ENCODE data around the gene FBXL16. TPM values are rescaled to one million over a fixed set of nuclear protein-coding genes. Genes with fewer than 3 reads are reported as not detected.

Gene FBXL16
- total and polyA plus RNA-seq, 2 of the 13 experiments (the other 11 are each of a cell fraction or from before 2014, with no cell fraction given): 0.22 to 2.0 TPM

GRCh38 chr16:689175-689897 is 16.3 kb downstream of the FBXL16 start:
- Histone ChIP-seq H3K27me3 (ENCODE audit: control insufficient read depth in 1 of 2, insufficient read depth in 2 of 2, low read length in 2 of 2) (peaks cover 3 to 13% of the 10 kb centered on the region in 2 experiments; a peak in 3 of 5 replicates), H3K9me3 (ENCODE audit: low read length) (no peaks in the 10 kb centered on the region), H3K9ac (ENCODE audit: insufficient read depth, low read depth, low read length) (peak overlapping the region; percentile 94), H2AFZ (ENCODE audit: low read length) (no peak overlapping the region), H4K20me1 (ENCODE audit: insufficient read depth, low read length) (no peaks in the 10 kb centered on the region), H3K4me2 (ENCODE audit: low read depth, low read length) (peak overlapping the region; percentile 91), H3K36me3 (replicated peaks in 1 of 2; ENCODE audit: control insufficient read depth in 1 of 2, insufficient read depth in 2 of 2, low read length in 2 of 2) (peaks cover 3 to 7% of the 10 kb centered on the region in 2 experiments; a peak in 1 of 5 replicates), H3K4me3 (replicated peaks in 1 of 3; ENCODE audit: insufficient read depth in 1 of 3, low read depth in 2 of 3, low read length in 3 of 3) (peak overlapping the region; percentile 89 to 99 (median 96)), H3K4me1 (ENCODE audit: insufficient read depth, low read length) (peaks cover 19% of the 10 kb centered on the region), H3K79me2 (ENCODE audit: insufficient read depth, low read length) (peaks cover 2% of the 10 kb centered on the region), H3K27ac (ENCODE audit: extremely low read length, insufficient read depth, low read length) (peak overlapping the region; percentile 60)
- 91% methylated on average over 18 of the region's 26 CpGs for WGBS (ENCODE audit: low lambda C conversion rate)
- CTCF ChIA-PET (ENCODE audit: low intra/inter-chr PET ratio, low total read pairs): no interaction called here
- FAIRE-seq: no peak
- DNase-seq (ENCODE audit: low spot score): no peak
- intact Hi-C loops (cut with micrococcal nuclease; ENCODE audit: unreplicated experiment) (no loop called here), in situ Hi-C loops (cut with HindIII; ENCODE audit: extremely low pct_ligation_motif_present, low pct_unique_long_range_greater_than_20kb) (no loop called here)
- peak; percentile 2; the same call in 1 of the 3 replicates for ATAC-seq
- no TSS peak for BruUV-seq (replicated peaks)
- POLR2A ChIA-PET: interaction anchor here (0.9 to 2.7 kb wide), 7 partner anchors 9 to 42 kb away, joined by 3 to 34 read pairs (median 4); partner anchors contain the start of genes ANTKMT, METRN, STUB1 and WDR90
- 0 out of 2 replicates have a peak, but pooled peaks have one; percentile 10 for TF ChIP-seq MXD1 (CRISPR knock-in tag; IDR thresholded peaks at IDR 0.05)
- no peak for TF ChIP-seq DNMT1 (CRISPR knock-in tag; IDR thresholded peaks at IDR 0.05)
- TF ChIP-seq POLR2A (IDR thresholded peaks at IDR 0.05; ENCODE audit: insufficient read depth in 1 of 2, low read depth in 2 of 2, low read length in 2 of 2): peak in 1 of 2 experiments; percentile 19; a peak in 2 of 4 replicates
- 0 out of 2 replicates have a peak, but pooled peaks have one; percentile 31 for TF ChIP-seq POLR2AphosphoS5 (IDR thresholded peaks at IDR 0.05; ENCODE audit: low read depth, low read length)
- peak; percentile 50; the same call in 1 of the 2 replicates for TF ChIP-seq NR2F6 (IDR thresholded peaks at IDR 0.05)
- peak; percentile 29; the same call in 1 of the 2 replicates for TF ChIP-seq NR2F6 (CRISPR knock-in tag; IDR thresholded peaks at IDR 0.05)
- TF ChIP-seq ZNF431 (CRISPR knock-in tag; IDR thresholded peaks at IDR 0.05; ENCODE audit: borderline replicate concordance, low read depth): 0 out of 2 replicates have a peak, but pooled peaks have one; percentile 9
- TF ChIP-seq ZBTB26 (CRISPR knock-in tag; IDR thresholded peaks at IDR 0.05; ENCODE audit: borderline replicate concordance): no peak
- peak; percentile 51 for TF ChIP-seq AGO2 (optimal IDR thresholded peaks at IDR 0.05; ENCODE audit: low read depth, low read length)
- no peak for TF ChIP-seq SRSF1 (optimal IDR thresholded peaks at IDR 0.05; ENCODE audit: low read depth, low read length)
- TF ChIP-seq NR2F2 (IDR thresholded peaks at IDR 0.05; ENCODE audit: borderline replicate concordance, low read depth): 0 out of 2 replicates have a peak, but pooled peaks have one; percentile 6
- TF ChIP-seq ZNF446 (CRISPR knock-in tag; IDR thresholded peaks at IDR 0.05): no peak
- TF ChIP-seq MTA1 (CRISPR knock-in tag; IDR thresholded peaks at IDR 0.05; ENCODE audit: borderline replicate concordance): 0 out of 2 replicates have a peak, but pooled peaks have one; percentile 22
- TF ChIP-seq UBTF (CRISPR knock-in tag; IDR thresholded peaks at IDR 0.05): 0 out of 2 replicates have a peak, but pooled peaks have one; percentile 11
- TF ChIP-seq ZNF225 (CRISPR knock-in tag; IDR thresholded peaks at IDR 0.05): 0 out of 2 replicates have a peak, but pooled peaks have one; percentile 49
- no peak for TF ChIP-seq ZBTB10 (CRISPR knock-in tag; IDR thresholded peaks at IDR 0.05; ENCODE audit: borderline replicate concordance)
